ENCODE data around the gene TACC3.
"Not testable (repeated sequence)": the region's sequence is repeated elsewhere in the genome, so short reads cannot be mapped to it uniquely, and the experiment has no call there.

TACC3 gene

DNA sequence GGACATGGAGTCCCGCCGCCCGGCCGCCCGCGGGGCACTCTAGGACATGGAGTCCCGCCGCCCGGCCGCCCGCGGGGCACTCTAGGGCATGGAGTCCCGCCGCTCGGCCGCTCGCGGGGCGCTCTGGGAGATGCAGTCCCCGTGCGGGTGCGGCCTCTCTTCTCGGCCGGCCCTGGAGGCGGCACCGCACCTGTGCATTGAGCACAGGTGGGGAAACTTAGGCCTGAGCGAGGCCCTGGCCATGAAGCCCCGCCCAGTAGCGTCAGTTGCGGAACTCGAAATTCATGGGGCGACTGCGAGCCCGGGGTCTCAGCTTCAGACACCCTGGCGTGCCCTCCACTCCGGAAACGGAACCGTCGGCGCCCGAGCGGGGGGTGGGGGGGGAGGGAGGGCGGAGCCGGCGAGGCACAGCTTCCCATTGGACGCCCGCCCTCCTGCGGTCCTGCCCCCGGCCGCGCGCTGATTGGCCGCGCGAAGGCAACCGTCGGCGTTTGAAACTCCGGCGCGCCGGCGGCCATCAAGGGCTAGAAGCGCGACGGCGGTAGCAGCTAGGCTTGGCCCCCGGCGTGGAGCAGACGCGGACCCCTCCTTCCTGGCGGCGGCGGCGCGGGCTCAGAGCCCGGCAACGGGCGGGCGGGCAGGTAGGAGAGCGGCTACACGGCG, at the start of gene TACC3, which contains the start of gene TMEM129:
TACC3 (plus strand) TSS at position 519 of the 663 bp plus-strand sequence. CDS start 1,901 bp downstream, outside the sequence.
TMEM129 (minus strand) TSS at position 321 of the 663 bp plus-strand sequence. CDS start 486 bp downstream, outside the sequence.
- DNase-seq: peak; percentile 97

DNA sequence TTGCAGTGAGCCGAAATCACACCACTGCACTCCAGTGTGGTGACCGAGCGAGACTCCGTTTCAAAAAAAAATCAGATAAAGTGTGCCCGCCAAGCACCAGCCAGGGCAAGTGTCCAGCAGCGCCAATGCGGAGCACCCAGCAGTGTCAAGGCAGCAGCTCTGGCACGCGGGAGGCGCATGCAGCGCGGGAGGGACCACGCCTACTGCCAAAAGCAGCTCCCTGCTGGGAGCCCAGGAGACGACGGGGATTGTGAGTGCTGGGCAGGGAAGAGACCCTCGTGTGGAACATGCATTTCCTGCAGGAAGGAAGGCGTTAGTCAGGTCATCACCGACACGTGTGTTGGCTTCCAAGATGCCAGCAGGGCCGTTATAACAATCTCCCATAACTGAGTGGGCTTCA, 47.6 kb upstream of the TACC3 start:
- DNase-seq: no peak

DNA sequence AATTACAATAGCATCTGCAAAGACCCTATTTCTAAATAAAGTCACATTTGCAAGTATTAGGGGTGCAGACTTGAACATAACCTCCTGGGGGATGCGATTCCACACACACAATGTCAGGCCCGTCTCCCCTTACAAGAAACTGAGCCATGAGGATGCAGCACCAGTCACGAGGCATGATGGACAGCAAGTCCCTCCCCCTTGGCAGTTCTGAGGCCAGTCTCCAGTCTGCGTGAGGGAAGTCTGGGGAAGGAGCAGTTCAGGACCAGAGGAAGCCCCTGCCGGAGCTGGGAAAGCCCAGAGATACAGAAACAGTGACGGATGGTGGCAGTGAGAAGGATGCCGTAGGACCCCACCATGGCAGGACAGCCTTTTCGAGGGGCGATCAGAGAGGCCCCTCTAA, 46.6 kb upstream of the TACC3 start:
- no peak for DNase-seq

DNA sequence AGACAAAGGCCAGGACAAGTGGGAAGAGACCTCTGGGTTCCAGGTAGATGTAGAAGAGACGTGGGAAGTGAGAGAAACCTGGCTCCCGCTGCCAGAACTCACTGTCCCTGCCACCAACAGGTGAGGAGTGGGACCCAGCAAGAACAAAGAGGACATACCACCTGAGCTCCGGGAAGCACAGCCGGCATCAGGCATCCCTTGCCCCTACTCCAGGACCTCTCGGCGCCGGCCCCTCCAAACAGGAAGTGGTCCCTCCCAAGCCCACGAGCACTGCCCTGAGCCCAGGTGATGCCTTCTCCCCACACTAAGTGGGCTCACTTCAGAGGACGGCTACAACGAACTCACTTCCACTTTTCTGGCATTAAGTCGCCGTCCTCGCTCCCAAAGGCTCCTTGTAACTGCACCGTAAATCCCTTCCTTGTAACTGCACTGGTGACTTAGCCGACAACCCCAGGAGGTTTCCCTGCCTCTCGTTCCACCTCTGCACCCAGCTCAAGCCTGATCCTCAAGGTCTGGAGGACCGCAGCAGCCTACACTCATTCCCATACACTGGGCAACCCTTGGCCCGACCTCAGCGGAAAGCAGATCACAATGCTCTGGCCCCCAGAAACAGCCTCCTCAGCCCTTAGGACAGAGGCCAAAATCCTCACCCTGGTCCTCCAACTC, 46.1 kb upstream of the TACC3 start:
- DNase-seq: no peak

DNA sequence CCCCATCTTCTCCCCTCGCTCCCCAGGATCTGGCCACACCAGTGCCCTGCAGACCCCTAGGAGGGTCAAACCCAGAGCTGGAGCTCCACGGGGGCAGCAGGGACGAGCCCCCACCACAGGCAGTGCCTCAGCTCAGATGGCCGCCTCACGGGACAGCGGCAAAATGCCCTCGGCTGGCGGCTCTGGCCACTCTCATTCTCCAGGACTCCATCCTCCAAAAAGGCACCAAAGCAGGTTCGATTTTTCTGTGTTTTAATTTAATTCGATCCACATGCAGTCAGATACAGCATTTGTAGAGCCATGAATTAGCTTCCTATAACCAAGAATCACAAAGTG, 45.6 kb upstream of the TACC3 start:
- DNase-seq: no peak

DNA sequence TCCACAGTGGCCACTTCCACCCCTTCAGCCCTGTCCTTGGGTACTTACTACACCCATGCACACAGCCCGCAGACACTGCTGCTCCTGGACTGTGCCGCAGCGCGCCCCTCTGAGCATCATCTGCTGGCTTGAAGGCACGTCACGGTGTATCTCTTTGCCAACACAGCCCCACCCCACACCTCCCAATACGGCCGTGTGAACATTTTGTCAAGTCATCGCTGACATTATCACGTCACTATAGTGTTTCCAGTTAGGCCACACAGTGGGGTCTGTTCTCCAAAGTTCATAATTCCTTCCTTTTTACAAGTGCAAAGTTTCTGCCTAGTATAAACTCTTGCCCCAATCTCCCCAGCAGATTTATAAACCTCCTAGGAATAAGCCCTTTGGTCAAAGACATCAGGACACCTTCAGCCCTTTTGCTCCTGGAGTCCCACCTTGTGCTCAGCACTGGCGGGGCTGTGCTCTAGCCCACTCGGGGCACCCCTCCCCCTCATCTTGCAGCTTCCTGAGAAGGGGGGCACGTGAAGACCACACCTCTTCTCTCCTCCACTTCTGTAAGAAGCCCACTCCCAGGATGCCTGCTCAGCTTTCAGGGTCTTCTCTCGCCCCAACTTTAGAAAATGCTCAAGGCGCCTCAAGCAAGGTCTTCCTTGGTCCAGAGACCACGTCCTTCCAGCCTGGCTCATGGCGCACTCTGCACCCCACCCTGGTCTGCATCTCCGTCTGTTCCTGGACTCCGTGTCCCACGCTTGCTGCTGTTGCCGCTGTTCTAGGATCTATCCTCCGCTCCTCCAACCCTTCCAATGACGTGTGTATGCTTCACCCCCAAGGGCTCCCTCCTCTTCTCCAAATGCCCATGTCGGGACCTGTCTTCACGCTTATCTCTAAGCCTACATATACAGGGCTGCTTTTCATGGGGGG, 44.5 kb upstream of the TACC3 start:
- DNase-seq: no peak

DNA sequence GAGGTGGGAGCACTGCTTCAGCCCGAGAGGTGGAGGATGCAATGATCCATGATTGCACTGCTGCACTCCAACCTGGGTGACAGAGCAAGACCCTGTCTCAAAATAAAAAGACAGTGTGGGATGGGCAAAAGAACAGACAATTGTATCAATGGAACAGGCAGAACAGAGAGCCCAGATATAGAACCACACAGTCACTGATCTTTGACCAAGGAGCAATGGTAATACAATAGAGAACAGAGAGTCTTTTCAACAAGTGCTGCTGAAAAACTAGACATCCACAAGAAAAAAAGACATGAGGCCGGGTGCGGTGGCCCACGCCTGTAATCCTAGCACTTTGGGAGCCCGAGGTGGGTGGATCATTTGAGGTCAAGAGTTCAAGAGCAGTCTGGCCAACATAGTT, 43.1 kb upstream of the TACC3 start:
- no peak for DNase-seq

DNA sequence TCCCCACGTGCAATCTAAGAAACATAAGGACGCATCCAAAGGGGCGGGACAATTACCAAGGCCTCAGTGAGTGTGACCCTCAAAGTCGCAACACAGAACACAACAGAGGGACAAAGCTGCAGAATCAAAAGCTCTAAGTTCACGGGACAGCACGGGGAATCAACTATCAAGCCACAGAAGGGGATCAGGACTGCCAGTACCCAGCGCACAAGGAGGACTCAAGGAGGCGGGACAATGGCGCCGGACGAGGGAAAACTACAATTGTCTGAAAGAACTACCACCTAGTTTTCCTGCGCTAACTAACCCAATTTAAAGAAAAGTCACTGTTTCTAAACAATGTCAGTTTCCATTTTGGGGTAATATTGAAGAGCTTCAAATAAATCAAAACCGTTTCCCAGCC, 38.5 kb upstream of the TACC3 start:
- no peak for DNase-seq

DNA sequence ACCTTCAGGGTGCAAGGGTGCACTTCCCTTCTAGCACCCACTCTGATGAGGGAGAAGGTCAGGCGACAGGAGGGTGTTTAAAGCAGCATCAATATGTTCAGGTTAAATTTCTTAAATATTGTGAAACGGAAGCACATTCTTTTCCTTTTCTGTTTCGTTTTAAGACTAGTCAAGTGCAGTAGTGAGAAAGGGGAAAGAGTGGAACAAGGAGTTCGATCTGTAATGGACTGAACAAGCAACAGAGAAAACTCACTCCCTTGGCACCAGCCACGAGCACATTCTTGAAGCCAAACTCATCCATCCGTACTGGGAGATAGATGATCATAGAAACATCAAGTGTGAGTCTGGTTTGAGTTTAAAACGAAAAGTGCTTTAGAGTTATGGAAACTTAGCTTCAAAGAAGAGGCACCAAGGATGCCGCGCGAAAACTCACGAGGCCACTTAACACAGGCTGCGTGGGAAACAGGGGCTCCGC, 38.0 kb upstream of the TACC3 start:
- no peak for DNase-seq

DNA sequence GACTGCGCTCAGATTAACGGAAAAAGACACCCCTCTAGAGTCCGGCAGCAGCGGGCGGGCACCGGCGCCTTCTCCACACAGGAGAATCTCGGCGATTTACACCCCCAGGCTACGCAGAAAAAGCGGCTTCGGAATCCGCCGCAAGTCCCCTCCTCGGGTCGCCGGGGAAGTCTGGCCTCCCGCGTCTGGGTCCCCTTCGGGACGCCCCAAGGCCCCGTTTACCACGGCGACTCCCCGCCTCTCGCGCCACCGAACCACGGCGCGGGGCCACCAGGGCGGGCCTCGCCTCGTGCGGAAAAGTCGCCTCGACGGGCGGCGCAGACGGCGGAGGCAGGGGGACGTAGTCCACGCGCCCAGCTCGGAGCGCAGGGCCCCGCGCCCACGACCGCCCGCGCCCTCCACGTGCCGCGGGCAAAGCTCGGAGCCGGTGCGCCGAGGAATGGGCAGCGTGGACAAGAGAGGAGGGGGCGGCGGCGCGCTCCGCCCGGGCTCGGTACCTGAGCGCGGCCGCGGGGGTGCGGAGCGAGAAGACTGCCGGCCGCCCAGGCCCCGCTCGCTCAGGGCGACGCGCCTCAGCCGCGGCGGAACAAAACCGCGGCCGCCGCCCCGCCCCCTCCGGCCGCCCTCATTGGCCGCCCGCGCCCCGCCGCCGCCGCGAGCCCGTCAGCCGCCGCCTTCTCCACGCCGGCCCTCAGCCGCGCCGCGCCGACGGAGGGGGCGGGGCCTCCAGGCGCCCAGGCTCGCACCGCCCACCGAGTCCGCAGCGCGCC, 37.4 kb upstream of the TACC3 start, which contains the start of gene FAM53A:
FAM53A (minus strand) TSS at position 578 of the 770 bp plus-strand sequence. CDS start 15,572 bp downstream, outside the sequence.
- peak; percentile 75 for DNase-seq

DNA sequence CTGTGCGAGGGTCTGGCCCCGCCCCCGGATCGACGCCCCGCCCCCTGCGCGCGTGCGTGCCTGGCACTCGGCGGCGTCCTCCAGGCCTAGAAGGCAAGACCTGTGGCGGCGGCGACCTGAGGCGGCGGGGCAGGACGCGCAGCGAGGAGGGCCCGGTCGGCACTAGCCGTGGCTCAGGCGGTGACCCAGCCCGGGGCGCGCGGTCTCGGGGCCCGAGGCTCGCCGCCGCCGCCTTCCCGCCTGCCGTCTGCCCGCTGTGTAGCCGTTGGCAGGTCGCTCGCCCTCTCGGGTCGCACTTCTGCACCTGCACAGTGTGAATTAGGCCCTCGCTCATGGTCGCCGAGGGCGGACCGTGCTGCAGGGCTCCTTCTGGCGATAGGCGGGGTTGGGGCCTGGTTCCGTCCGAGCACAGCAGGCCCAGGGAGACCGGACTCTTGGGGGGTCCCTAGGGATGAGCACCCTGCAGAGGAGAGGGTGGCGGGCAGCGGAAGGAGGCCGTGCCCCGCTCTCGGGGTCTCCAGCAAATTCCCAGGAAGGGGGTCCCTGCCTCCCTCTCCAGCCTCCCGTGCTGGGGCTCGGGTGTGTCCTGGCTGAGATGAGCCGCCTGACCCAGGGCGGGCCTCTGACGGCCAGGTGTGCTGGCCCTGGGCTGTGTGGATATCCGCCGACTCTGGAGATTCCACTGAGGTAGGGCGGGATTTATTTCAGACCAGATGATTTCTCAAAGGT, 36.7 kb upstream of the TACC3 start:
- no peak for DNase-seq

DNA sequence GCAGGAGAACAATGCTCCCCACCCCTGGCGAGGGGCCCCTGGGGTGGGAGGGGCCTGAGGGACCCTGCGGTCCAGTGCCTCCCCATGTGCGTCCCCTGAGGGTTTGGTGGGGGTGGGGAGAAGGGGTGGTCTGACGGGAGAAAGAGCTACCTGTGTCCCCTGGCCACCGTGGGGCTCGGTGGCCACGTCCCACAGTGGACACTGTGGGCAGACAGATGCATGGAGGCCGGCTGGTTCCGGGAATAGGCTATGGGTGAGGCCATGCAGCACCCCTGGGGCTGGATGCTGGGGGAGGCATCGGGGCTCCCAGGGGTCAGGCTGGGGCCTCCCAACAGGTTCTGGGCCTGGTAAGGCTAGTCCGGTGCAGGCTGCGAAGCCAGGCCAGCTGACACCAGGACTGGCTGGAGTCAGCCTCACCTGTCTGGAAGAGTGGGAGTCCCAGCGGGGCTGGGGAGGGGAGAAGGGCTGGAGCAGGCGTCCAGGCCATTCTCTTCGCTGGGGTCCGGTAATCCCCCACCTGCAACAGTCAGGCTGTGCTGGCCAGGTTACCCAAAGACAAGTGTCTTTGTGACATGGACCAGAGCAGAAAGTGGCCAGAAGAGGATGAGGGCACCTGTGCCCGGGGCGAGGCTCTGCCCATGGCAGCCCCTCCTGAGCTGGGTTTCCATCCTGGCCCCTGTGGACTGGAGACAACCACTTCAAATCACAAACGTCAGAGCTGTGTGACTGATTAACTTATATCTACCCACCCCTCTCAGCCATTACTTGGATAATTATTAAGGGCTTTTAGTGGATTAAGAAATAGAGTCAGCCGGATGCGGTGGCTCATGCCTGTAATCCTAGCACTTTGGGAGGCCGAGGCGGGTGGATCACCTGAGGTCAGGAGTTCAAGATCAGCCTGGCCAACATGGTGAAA, 35.8 kb upstream of the TACC3 start:
- no peak for DNase-seq

DNA sequence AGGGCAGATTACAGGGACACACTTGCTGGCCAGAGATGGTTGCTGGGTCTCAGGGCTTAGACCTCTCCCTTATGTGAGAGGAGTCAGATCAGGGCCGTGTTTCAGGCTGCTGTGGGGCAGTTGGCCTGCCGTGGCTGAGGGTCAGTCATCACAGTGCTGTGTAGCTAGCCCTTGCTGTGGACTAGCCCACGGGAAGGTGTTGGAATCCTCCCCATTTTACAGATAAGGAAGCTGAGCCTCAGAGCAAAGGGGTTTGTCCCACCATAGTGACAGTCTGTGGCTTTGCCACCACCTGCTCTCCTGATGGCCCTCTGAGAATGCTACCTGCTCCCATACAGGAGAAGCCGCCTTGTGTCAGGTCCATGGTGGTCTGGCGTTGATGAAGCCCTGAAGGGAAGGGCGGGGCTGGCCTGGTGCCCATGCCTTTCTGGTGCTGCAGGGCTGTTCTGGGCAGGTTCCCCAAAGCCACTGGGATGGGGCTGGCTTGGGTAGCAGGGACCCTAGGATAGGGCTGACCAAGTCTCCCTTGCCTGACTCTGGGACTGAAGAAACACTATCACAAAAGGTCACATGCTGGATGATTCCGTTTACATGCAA, 34.8 kb upstream of the TACC3 start:
- DNase-seq: no peak

DNA sequence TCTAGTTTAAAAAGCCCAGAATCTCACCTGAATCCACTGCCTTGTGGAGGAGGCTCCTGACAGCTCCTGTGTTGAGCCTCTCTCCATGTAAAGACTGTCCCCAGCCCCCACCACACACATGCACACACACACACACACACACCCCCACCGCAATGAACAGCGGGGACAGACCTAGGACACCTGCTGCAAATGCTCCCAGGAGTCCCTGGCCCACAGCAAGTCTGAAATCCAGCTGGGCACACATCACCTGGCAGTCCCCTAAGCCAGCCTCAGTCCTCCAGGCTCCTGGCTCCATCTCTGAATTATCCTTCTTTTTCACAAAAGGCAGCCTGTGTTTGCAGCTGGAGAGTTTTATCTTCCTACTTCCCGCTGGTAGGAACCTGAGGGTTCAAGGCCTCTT, 30.6 kb upstream of the TACC3 start:
- no peak for DNase-seq

DNA sequence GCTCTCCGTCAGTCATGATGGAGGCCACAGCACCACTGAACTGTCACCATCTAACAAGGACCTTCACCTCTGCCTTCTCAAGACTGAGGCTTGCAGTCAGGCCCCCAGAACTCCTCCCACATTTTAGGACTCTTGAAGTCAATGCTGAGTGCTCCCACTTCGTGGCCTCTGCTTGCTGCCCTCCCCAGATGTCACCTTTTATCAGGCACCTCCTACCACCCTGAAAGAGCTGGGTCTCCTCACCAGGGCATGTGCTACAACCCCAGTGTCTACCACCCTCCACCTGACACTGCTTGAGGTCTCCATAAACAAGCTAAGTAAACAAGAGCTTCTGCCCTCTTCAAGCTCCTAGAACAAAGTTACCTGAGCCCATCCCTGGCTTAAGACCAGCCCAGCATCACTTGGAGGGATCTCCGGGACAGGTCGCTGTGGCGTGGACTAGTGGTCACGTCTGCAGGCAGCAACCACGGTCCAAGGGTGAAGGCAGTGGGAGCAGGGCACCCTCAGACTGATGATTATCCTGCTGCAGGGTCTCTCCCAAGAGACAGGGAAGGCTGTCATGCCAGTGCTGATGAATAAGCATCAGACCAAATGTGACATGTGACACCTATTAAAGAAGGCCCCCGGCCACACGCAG, 29.5 kb upstream of the TACC3 start:
- DNase-seq: no peak

DNA sequence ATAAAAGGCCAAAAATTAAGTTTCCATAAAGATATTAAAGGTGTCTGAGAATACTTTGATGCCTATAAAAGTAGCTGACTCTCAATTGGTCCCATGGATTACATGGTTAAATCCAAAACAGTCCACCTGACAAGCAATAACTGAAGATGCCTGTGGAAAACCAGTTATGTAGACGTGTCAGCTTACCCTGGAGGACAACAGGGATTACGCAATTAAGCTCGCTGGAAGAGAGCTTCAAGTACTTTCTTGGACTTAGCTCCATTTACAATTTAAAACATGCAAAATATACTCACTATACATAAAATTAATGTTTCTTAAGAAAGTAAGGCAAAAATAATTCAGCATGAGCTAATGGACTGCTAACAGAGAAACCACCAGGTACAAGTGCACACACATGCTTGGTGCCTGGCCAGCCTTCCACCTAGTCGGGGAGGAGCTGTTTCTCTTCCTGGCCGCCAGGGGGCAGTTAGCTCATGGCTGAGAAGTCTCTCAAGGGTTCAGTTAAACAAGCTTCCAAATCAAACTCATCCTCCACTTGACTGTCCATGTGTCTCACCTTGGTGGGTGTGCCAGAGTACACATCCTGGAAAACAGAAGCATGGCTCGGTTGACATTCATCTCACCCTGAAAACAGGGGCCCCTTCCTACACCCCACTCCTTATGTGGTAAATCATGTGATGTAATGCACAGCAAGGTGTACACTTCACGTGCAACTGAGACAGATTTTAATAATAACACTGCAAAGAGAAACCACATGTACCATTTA, 28.0 kb upstream of the TACC3 start:
- peak; percentile 53 for DNase-seq

DNA sequence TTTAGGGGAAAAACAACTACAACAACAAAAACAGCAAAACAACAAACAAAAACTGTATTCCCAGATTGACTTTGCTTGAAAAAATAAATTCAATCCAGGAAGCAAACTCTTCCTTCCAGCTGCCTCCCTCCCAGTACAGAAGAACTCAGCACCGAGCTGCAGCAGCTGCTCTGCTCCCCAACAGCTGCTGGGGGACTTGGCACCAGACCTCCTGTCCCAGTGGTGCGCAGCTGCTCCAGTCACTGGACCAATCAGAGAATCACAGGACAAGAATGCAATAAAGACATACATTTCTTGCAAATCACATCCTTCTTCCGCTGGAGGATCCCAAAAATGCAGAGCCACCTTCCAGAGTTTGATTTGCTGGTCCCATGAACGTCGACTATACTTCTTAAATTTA, 25.4 kb upstream of the TACC3 start:
- DNase-seq: no peak

DNA sequence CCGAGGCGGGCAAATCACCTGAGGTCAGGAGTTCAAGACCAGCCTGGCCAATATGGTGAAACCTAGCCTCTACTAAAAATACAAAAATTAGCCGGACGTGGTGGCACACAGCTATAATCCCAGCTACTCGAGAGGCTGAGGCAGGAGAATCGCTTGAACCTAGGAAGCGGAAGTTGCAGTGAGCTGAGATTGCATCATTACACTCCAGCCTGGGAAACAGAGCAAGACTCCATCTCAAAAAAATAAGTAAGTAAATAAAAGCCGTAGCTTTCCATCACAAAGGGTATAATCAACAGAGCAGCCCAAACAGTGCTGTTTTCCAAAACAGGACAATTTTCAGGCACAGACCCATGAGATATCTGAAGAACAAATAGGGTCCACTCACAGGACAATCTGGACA, 19.6 kb upstream of the TACC3 start:
- not testable (repeated sequence) for DNase-seq

DNA sequence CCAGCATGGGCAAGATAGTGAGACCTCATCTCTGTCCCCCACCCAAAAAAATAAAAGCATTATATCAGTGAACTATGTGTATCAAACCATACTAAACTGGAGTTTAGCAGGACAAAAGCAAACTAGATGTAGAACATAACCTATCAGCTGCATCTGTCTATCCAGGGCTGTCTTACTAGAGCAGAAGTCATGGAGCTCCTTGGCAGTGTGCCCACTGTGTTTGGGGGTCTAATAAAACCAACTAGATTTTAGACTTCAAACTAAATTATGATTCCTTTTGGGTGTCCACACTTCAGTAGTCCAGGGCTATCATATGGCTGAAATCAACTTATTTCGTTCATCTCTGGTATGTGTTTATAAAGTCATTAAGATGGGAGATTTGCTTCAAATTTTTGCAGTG, 17.5 kb upstream of the TACC3 start:
- DNase-seq: no peak

Measured in NCI-H510A (cell line).